ENCODE data around the gene CTPS1. TPM values are rescaled to one million over a fixed set of nuclear protein-coding genes. Genes with fewer than 3 reads are reported as not detected.
A peak's percentile ranks its signal among the peaks of the same experiment; 100 is the strongest.

The CTPS1 gene
- total RNA-seq, 3 donors from 2014 or later, result 13.1 to 20.0 (median 13.2) TPM

GRCh38 chr1:41003640-41004220, 24.2 kb downstream of the CTPS1 start:
- Histone ChIP-seq H3K27me3 (no peaks in the 10 kb centered on the region), H3K4me3 (no peak overlapping the region), H3K9me3 (no peaks in the 10 kb centered on the region), H3K27ac (peak overlapping the region; percentile 21 to 36), H3K36me3 (no peaks in the 10 kb centered on the region), H3K4me1 (peaks cover 5% of the 10 kb centered on the region in 2 donors)
- intact Hi-C loops (cut with DNase I; ENCODE audit: low total_unique reads), result no loop called here
- peak; percentile 86 to 95 for DNase-seq (ENCODE audit: low spot score in 2 of 2)
- TF ChIP-seq POLR2AphosphoS5 (IDR thresholded peaks at IDR 0.05) (peak; percentile 49 to 67 (median 54)), POLR2A (IDR thresholded peaks at IDR 0.05) (no peak), CTCF (IDR thresholded peaks at IDR 0.05) (peak; percentile 14 to 55 (median 42))

- Histone ChIP-seq H3K36me3 (no peaks in the 10 kb centered on the region), H3K27me3 (no peaks in the 10 kb centered on the region), H3K9me3 (no peaks in the 10 kb centered on the region), H3K4me3 (no peak overlapping the region), H3K27ac (no peak overlapping the region), H3K4me1 (peaks cover 5% of the 10 kb centered on the region in 2 donors)
- TF ChIP-seq POLR2AphosphoS5 (IDR thresholded peaks at IDR 0.05) (no peak), POLR2A (IDR thresholded peaks at IDR 0.05) (no peak), CTCF (IDR thresholded peaks at IDR 0.05) (no peak)
- intact Hi-C loops (cut with DNase I; ENCODE audit: low total_unique reads), result loop anchor here (5.0 kb wide), 1 partner anchor 1041 kb away; no protein-coding TSS in a partner anchor
- DNase-seq (ENCODE audit: low spot score in 2 of 2), result no peak
These were observed 26.4 kb downstream of the CTPS1 start for GRCh38 chr1:41005876-41006275.

- no peaks in the 10 kb centered on the region for H3K36me3 ChIP-seq
- intact Hi-C loops (cut with DNase I; ENCODE audit: low total_unique reads), result loop anchor here (5.0 kb wide), 1 partner anchor 1040 kb away; no protein-coding TSS in a partner anchor
- TF ChIP-seq CTCF (IDR thresholded peaks at IDR 0.05) (no peak), POLR2AphosphoS5 (IDR thresholded peaks at IDR 0.05) (no peak), POLR2A (IDR thresholded peaks at IDR 0.05) (no peak)
These were observed 27.7 kb downstream of the CTPS1 start for GRCh38 chr1:41006942-41007865.

GRCh38 chr1:41009466-41009865, 30.0 kb downstream of the CTPS1 start:
- Histone ChIP-seq H3K36me3 (no peaks in the 10 kb centered on the region), H3K4me1 (no peaks in the 10 kb centered on the region), H3K9me3 (no peaks in the 10 kb centered on the region), H3K27ac (no peak overlapping the region), H3K4me3 (no peak overlapping the region), H3K27me3 (no peaks in the 10 kb centered on the region)
- intact Hi-C loops (cut with DNase I; ENCODE audit: low total_unique reads), result loop anchor here (5.0 kb wide), 1 partner anchor 1038 kb away; no protein-coding TSS in a partner anchor
- TF ChIP-seq POLR2AphosphoS5 (IDR thresholded peaks at IDR 0.05) (no peak), CTCF (IDR thresholded peaks at IDR 0.05) (no peak), POLR2A (IDR thresholded peaks at IDR 0.05) (no peak)
- DNase-seq (ENCODE audit: low spot score in 2 of 2), result no peak

More at GRCh38 chr1:41006942-41007865, 27.7 kb downstream of the CTPS1 start:
- Histone ChIP-seq H3K27me3 (no peaks in the 10 kb centered on the region), H3K9me3 (no peaks in the 10 kb centered on the region), H3K4me3 (no peak overlapping the region), H3K4me1 (peaks cover 5% of the 10 kb centered on the region in 2 donors), H3K27ac (peak overlapping the region; percentile 22 to 38)
- DNase-seq (ENCODE audit: low spot score in 2 of 2), result peak in 1 of 2 donors; percentile 43

GRCh38 chr1:41010345-41010744, 30.8 kb downstream of the CTPS1 start:
- no peaks in the 10 kb centered on the region for H3K36me3 ChIP-seq
- no peaks in the 10 kb centered on the region for H3K4me1 ChIP-seq
- DNase-seq (ENCODE audit: low spot score in 2 of 2), result no peak
- TF ChIP-seq CTCF (IDR thresholded peaks at IDR 0.05) (no peak), POLR2AphosphoS5 (IDR thresholded peaks at IDR 0.05) (no peak), POLR2A (IDR thresholded peaks at IDR 0.05) (no peak)
- no peak overlapping the region for H3K27ac ChIP-seq
- intact Hi-C loops (cut with DNase I; ENCODE audit: low total_unique reads), result no loop called here
- no peaks in the 10 kb centered on the region for H3K9me3 ChIP-seq
- H3K4me3 ChIP-seq, result no peak overlapping the region
- no peaks in the 10 kb centered on the region for H3K27me3 ChIP-seq

All from breast epithelium (tissue), 4 donors.